ENCODE results near the gene LRRC66. TPM values are rescaled to one million over a fixed set of nuclear protein-coding genes. Genes with fewer than 3 reads are reported as not detected.

LRRC66 gene
- total RNA-seq, 1 donor from 2014 or later = 1.3 TPM

DNA sequence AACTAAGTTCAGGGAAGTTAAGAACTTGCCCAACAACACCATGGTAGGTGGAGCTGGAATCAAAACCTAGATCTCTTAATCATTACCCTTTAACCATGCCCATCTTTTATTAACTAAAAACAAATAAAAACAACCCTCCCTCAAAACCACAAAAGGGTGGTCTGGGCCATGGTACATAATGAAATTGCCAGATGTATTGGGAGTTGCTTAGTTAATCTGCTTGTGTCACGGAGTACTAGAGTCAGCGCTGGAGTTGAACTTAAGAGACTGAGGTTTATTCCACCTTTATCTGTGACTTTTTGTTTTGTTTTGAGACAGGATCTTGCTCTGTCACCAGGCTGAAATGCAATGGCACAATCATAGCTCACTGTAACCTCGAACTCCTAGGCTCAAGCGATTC is 13.3 kb downstream of the LRRC66 start:
- Mint-ChIP-seq H3K27ac (ENCODE audit: unreplicated experiment) (no peak overlapping the region), H3K4me1 (ENCODE audit: unreplicated experiment) (peaks cover 5% of the 10 kb centered on the region), H3K27me3 (ENCODE audit: unreplicated experiment) (no peaks in the 10 kb centered on the region), H3K4me3 (ENCODE audit: unreplicated experiment) (no peak overlapping the region), H3K36me3 (ENCODE audit: low read depth, unreplicated experiment) (no peaks in the 10 kb centered on the region), H3K9me3 (ENCODE audit: unreplicated experiment) (no peaks in the 10 kb centered on the region)
- TF ChIP-seq, protein P1, sequence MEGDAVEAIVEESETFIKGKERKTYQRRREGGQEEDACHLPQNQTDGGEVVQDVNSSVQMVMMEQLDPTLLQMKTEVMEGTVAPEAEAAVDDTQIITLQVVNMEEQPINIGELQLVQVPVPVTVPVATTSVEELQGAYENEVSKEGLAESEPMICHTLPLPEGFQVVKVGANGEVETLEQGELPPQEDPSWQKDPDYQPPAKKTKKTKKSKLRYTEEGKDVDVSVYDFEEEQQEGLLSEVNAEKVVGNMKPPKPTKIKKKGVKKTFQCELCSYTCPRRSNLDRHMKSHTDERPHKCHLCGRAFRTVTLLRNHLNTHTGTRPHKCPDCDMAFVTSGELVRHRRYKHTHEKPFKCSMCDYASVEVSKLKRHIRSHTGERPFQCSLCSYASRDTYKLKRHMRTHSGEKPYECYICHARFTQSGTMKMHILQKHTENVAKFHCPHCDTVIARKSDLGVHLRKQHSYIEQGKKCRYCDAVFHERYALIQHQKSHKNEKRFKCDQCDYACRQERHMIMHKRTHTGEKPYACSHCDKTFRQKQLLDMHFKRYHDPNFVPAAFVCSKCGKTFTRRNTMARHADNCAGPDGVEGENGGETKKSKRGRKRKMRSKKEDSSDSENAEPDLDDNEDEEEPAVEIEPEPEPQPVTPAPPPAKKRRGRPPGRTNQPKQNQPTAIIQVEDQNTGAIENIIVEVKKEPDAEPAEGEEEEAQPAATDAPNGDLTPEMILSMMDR (IDR thresholded peaks at IDR 0.05; ENCODE audit: unreplicated experiment) = no peak
- no peak for DNase-seq (ENCODE audit: low spot score)

DNA sequence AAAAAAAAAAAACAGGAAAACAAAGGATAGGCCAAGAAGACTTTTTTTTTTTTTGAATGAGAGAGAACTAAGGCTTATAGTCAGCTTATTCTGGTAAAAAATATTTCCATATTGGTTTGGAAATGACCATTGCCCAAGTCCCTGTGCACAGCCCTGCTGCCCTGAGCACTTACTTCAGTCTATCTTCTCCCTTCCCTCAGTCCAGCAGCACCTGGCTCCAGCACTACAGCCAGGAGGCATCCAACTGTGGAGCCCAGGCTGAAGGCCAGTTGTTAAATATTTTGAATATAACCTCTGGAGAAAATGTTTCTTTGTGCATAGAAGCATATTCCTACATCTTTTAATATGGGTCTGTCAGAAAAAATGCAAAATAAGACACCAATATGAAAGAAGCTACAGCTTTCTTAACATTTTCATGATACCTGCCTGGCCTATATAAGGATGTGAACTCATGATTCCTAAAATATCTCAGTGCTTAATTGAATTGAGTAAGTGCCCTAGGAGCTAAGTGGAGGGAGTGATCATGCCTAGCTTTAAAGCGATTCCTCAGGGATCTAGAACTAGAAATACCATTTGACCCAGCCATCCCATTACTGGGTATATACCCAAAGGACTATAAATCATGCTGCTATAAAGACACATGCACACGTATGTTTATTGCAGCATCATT is 14.4 kb downstream of the LRRC66 start:
- Mint-ChIP-seq H3K4me3 (ENCODE audit: unreplicated experiment) (no peak overlapping the region), H3K27ac (ENCODE audit: unreplicated experiment) (no peak overlapping the region), H3K36me3 (ENCODE audit: low read depth, unreplicated experiment) (no peaks in the 10 kb centered on the region), H3K4me1 (ENCODE audit: unreplicated experiment) (peaks cover 5% of the 10 kb centered on the region), H3K27me3 (ENCODE audit: unreplicated experiment) (no peaks in the 10 kb centered on the region), H3K9me3 (ENCODE audit: unreplicated experiment) (no peaks in the 10 kb centered on the region)
- TF ChIP-seq, protein P1 (IDR thresholded peaks at IDR 0.05; ENCODE audit: unreplicated experiment) = no peak
- DNase-seq (ENCODE audit: low spot score) = no peak

DNA sequence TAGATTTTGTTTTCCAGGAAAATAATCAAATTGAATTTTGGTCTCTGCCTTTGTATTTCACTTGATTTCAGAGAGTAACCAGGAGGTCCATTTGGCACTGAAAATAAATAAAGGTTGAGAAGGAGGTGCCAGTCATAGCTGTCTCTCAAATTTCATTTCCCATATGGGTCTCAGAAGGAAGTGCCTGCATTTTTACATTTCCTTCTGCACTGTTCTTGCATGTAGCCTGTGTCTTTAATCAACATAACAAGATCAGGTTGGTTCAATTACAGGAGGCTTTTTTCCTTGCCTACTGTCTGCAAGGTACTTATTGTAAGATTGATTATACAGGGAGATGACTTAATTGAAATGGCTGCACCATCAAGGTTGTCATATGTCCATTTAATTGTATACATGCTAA is 15.7 kb downstream of the LRRC66 start:
- H3K36me3 Mint-ChIP-seq (ENCODE audit: low read depth, unreplicated experiment) = no peaks in the 10 kb centered on the region
- H3K27ac Mint-ChIP-seq (ENCODE audit: unreplicated experiment) = no peak overlapping the region
- TF ChIP-seq, protein P1 (IDR thresholded peaks at IDR 0.05; ENCODE audit: unreplicated experiment) = no peak
- H3K27me3 Mint-ChIP-seq (ENCODE audit: unreplicated experiment) = no peaks in the 10 kb centered on the region
- DNase-seq (ENCODE audit: low spot score) = no peak
- H3K4me3 Mint-ChIP-seq (ENCODE audit: unreplicated experiment) = no peak overlapping the region
- H3K9me3 Mint-ChIP-seq (ENCODE audit: unreplicated experiment) = no peaks in the 10 kb centered on the region
- peaks cover 5% of the 10 kb centered on the region for H3K4me1 Mint-ChIP-seq (ENCODE audit: unreplicated experiment)

DNA sequence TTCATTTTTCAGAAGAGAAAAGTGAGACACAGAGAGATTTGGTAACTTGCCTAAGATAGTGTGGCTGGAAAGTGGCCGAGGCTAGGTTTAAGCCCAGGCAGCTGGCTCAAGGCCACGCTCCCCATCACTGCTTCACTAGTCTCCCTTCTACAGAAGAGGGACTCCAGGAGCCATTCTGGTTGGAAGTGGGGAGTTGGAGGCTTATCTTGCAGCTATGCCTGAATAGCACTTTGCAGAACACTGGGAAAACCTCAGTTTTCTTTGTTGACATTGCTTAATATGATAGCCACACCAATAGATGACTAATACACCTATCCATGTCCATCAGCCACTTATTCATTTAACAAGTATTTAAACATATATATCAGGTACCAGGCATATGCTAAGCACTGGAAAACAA is 18.5 kb downstream of the LRRC66 start:
- Mint-ChIP-seq H3K36me3 (ENCODE audit: low read depth, unreplicated experiment) (peaks cover 4% of the 10 kb centered on the region), H3K4me1 (ENCODE audit: unreplicated experiment) (peaks cover 14% of the 10 kb centered on the region), H3K27ac (ENCODE audit: unreplicated experiment) (no peak overlapping the region), H3K27me3 (ENCODE audit: unreplicated experiment) (no peaks in the 10 kb centered on the region), H3K9me3 (ENCODE audit: unreplicated experiment) (no peaks in the 10 kb centered on the region), H3K4me3 (ENCODE audit: unreplicated experiment) (no peak overlapping the region)
- DNase-seq (ENCODE audit: low spot score) = no peak
- TF ChIP-seq, protein P1 (IDR thresholded peaks at IDR 0.05; ENCODE audit: unreplicated experiment) = no peak

DNA sequence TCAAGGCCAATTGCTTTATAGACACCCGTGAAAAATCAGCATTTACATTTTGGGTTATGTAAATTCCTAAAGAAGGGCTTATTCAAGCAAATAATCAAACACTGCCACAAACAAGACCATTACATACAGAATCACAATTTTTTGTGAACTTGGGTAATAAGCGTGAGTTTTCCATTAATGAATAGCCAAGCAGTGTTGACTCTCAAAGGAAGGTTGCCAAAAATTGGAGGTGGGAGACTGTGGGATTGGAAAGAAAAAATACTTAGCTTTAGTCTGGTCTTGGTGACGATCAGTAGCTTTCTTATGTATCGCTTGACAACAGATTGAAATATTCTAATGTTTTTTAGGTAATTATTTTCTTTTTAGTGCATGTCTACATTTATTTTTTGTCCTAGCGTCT is 20.9 kb downstream of the LRRC66 start:
- Mint-ChIP-seq H3K27me3 (ENCODE audit: unreplicated experiment) (no peaks in the 10 kb centered on the region), H3K36me3 (ENCODE audit: low read depth, unreplicated experiment) (peaks cover 4% of the 10 kb centered on the region), H3K9me3 (ENCODE audit: unreplicated experiment) (no peaks in the 10 kb centered on the region), H3K4me1 (ENCODE audit: unreplicated experiment) (peaks cover 9% of the 10 kb centered on the region), H3K4me3 (ENCODE audit: unreplicated experiment) (no peak overlapping the region), H3K27ac (ENCODE audit: unreplicated experiment) (no peak overlapping the region)
- TF ChIP-seq, protein P1 (IDR thresholded peaks at IDR 0.05; ENCODE audit: unreplicated experiment) = no peak
- DNase-seq (ENCODE audit: low spot score) = no peak
